K562 (cell line): ENCODE results near the gene ZFP30. TPM values are rescaled to one million over a fixed set of nuclear protein-coding genes. Genes with fewer than 3 reads are reported as not detected.

ENCODE experiments used
- ARHGAP35 ChIP-seq: fragments of 450-650 bp; IDR thresholded peaks from 2 replicates; pipeline ENCODE4 v1.6.1; 2018; ENCODE audit not compliant: partially characterized antibody
- ARID3B ChIP-seq: fragments of 250-450 bp; sonication (Bioruptor Pico); IDR thresholded peaks from 2 replicates; pipeline ENCODE4 v1.4.0; 2020; ENCODE audit warnings: borderline replicate concordance
- ATF1 ChIP-seq, 2 experiments: fragments of 450-650 bp in 1 of 2; IDR thresholded peaks; 2 replicates each; pipeline ENCODE4 v1.6.1; 2016; ENCODE audit warnings: missing compliant biosample characterization in 1 of 2, missing genetic modification characterization in 1 of 2
- E2F1 ChIP-seq: sonication (generic); formaldehyde crosslinking; IDR thresholded peaks from 2 replicates; pipeline ENCODE4 v1.8.1; 2023; ENCODE audit warnings: mild to moderate bottlenecking, missing genetic modification reagents, moderate library complexity
- E2F8 ChIP-seq: fragments of 450-650 bp; IDR thresholded peaks from 2 replicates; pipeline ENCODE4 v1.7.1; 2018; ENCODE audit warnings: mild to moderate bottlenecking, low read depth; ENCODE audit not compliant: partially characterized antibody
- HDAC6 ChIP-seq: IDR thresholded peaks from 2 replicates; pipeline ENCODE4 v1.6.1; 2012; ENCODE audit warnings: low read depth, mild to moderate bottlenecking, control low read depth, inconsistent platforms, low read length, moderate library complexity
- JUND ChIP-seq, 2 experiments: IDR thresholded peaks; 2 replicates in 1 of 2; 3 replicates in 1 of 2; pipeline ENCODE4 v1.6.1; 2011; ENCODE audit warnings: borderline replicate concordance in 2 of 2, low read depth in 2 of 2, low read length in 2 of 2, improper control_type of control experiment in 1 of 2, missing biosample characterization in 1 of 2, missing genetic modification characterization in 1 of 2, missing genetic modification reagents in 1 of 2
- KLF6 ChIP-seq: fragments of 250-450 bp; sonication (Bioruptor Pico); IDR thresholded peaks from 2 replicates; pipeline ENCODE4 v1.4.0; 2020; ENCODE audit warnings: mild to moderate bottlenecking, moderate library complexity, borderline replicate concordance
- PHF20 ChIP-seq: fragments of 450-650 bp; IDR thresholded peaks from 2 replicates; pipeline ENCODE4 v1.6.1; 2018; ENCODE audit not compliant: partially characterized antibody
- PURB ChIP-seq: sonication (generic); formaldehyde crosslinking; IDR thresholded peaks from 2 replicates; pipeline ENCODE4 v1.9.0; 2021; ENCODE audit warnings: low read depth, mild to moderate bottlenecking, missing genetic modification reagents
- RREB1 ChIP-seq: fragments of 250-450 bp; sonication (Bioruptor Pico); IDR thresholded peaks from 2 replicates; pipeline ENCODE4 v1.4.0; 2020
- SIX5 ChIP-seq, 2 experiments: IDR thresholded peaks; 2 replicates each; pipeline ENCODE4 v1.6.1; 2011; ENCODE audit warnings: low read length in 2 of 2, borderline replicate concordance in 1 of 2, low read depth in 1 of 2, mild to moderate bottlenecking in 1 of 2, moderate library complexity in 1 of 2; ENCODE audit not compliant: insufficient read depth in 1 of 2
- ZKSCAN8 ChIP-seq: fragments of 200-800 bp; sonication (Bioruptor generic); IDR thresholded peaks from 2 replicates; pipeline ENCODE4 v1.6.1; 2016; ENCODE audit warnings: missing genetic modification characterization, missing compliant biosample characterization
- polyA plus RNA-seq, 8 experiments: library from polyadenylated mRNA; depleted of rRNA in 4 of 8; stranded (reverse) in 5 of 8; unstranded in 3 of 8; fragments of >200 nt; fragmentation: Nextera tagmentation in 2 of 8; fragmentation: Illumina TruSeq in 1 of 8; extraction: Ambion mirVana in 2 of 8; extraction: Trizol in 1 of 8; gene quantifications; 2 replicates each; pipeline versions ENCODE4 v1.2.1 to v1.2.3, GENCODE V29; 2011 to 2014; ENCODE audit warnings: inconsistent platforms in 1 of 8, missing spikeins in 1 of 8
- total RNA-seq, 7 experiments: library from RNA; depleted of rRNA in 6 of 7; stranded (reverse); fragments of >200 nt in 6 of 7; fragmentation: Illumina TruSeq in 2 of 7; extraction: Trizol in 2 of 7; gene quantifications; 2 replicates each; pipeline versions ENCODE4 v1.2.1 to v1.2.3, GENCODE V29; 2011 to 2021; ENCODE audit warnings: low replicate concordance in 1 of 7

The ZFP30 gene
- total and polyA plus RNA-seq, 9 of the 15 experiments (the other 6 are each of a cell fraction or from before 2014, with no cell fraction given) = 1.1 to 11.3 (median 4.9) TPM

- TF ChIP-seq ARID3B (CRISPR knock-in tag) (0 out of 2 replicates have a peak, but pooled peaks have one; percentile 14), PURB (no peak), JUND (IDR thresholded peaks at IDR 0.05; ENCODE audit: borderline replicate concordance, low read depth, low read length) (no peak), JUND (tag; IDR thresholded peaks at IDR 0.05; ENCODE audit: borderline replicate concordance, low read depth, low read length) (no peak), ARHGAP35 (no peak), SIX5 (IDR thresholded peaks at IDR 0.05; ENCODE audit: borderline replicate concordance in 1 of 2, insufficient read depth in 1 of 2, low read depth in 1 of 2, low read length in 2 of 2) (no peak), RREB1 (no peak), HDAC6 (no peak), ATF1 (CRISPR knock-in tag; IDR thresholded peaks at IDR 0.05) (no peak), ATF1 (tag; IDR thresholded peaks at IDR 0.05) (no peak), E2F8 (no peak), KLF6 (CRISPR knock-in tag) (no peak), PHF20 (peak; percentile 45), ZKSCAN8 (CRISPR knock-in tag) (0 out of 2 replicates have a peak, but pooled peaks have one; percentile 57), E2F1 (peak; percentile 37; the same call in 1 of the 2 replicates)
Measured at GRCh38 chr19:37654629-37655300, 500 bp downstream of the ZFP30 start (continued).
